Measurements from ENCODE around the gene ABRACL. TPM values are rescaled to one million over a fixed set of nuclear protein-coding genes. Genes with fewer than 3 reads are reported as not detected.

The ABRACL gene
- polyA plus RNA-seq, 3 donors: 39.5 to 174 (median 142) TPM

DNA sequence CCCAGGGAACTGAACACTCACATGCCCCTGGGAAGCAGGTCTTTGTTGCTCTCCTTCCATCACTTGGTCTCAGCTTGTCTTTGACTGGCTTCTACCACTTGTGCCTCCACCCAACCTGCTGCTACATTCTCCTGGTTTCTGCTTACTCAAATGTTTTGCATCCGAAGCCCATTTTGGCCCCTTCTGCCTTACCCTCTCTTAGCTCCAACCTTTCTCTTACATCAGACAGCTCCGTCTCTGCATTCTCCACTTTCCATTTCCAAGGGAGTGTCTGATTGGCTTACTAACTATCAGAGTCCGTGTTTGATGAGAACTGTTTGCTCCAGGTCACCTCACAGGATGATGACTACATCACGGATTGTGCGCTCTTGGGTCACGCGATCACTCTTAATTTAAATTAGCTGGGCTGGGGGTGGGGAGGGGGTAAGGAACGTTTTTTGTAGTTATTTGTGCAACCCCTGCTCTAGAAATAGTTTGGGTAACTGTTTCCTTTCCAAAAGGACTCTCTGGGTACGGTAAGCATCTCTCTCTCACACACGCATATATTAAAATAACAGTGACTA, 844 bp upstream of the ABRACL start:
- peaks cover 38 to 47% of the 10 kb centered on the region in 2 donors for H3K4me1 ChIP-seq (ENCODE audit: control insufficient read depth in 1 of 2, insufficient read depth in 2 of 2, low read length in 2 of 2)
- Mint-ChIP-seq H3K27ac (peak overlapping the region in 5 of 7 donors; percentile 65 to 96 (median 92)), H3K27me3 (ENCODE audit: low read depth in 3 of 3) (peaks cover 0 to 3% (median 0%) of the 10 kb centered on the region in 3 donors), H3K36me3 (peaks cover 0 to 3% of the 10 kb centered on the region in 2 donors), H3K9me3 (peaks cover 0 to 6% (median 0%) of the 10 kb centered on the region in 7 donors), H3K4me3 (no peak overlapping the region), H3K4me1 (peaks cover 17% of the 10 kb centered on the region)
- H3K79me2 ChIP-seq (ENCODE audit: insufficient read depth, low read length): peaks cover 56% of the 10 kb centered on the region
- H4K20me1 ChIP-seq (ENCODE audit: insufficient read depth, low read length): peaks cover 11% of the 10 kb centered on the region
- TF ChIP-seq, protein P1, sequence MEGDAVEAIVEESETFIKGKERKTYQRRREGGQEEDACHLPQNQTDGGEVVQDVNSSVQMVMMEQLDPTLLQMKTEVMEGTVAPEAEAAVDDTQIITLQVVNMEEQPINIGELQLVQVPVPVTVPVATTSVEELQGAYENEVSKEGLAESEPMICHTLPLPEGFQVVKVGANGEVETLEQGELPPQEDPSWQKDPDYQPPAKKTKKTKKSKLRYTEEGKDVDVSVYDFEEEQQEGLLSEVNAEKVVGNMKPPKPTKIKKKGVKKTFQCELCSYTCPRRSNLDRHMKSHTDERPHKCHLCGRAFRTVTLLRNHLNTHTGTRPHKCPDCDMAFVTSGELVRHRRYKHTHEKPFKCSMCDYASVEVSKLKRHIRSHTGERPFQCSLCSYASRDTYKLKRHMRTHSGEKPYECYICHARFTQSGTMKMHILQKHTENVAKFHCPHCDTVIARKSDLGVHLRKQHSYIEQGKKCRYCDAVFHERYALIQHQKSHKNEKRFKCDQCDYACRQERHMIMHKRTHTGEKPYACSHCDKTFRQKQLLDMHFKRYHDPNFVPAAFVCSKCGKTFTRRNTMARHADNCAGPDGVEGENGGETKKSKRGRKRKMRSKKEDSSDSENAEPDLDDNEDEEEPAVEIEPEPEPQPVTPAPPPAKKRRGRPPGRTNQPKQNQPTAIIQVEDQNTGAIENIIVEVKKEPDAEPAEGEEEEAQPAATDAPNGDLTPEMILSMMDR (IDR thresholded peaks at IDR 0.05): no peak
- DNase-seq: peak; percentile 67 to 86 (median 78)
- no peaks in the 10 kb centered on the region for H3K27me3 ChIP-seq (ENCODE audit: control insufficient read depth in 2 of 2, insufficient read depth in 2 of 2, low read length in 2 of 2)
- H3K4me2 ChIP-seq (replicated peaks; ENCODE audit: extremely low read depth, low read length, poor library complexity, severe bottlenecking): peak overlapping the region; percentile 89
- H3K9me3 ChIP-seq (replicated peaks in 1 of 2; ENCODE audit: control insufficient read depth in 1 of 2, insufficient read depth in 1 of 2, low read length in 2 of 2): no peaks in the 10 kb centered on the region
- H3K9ac ChIP-seq (ENCODE audit: insufficient read depth, low read length, poor library complexity, severe bottlenecking): peak overlapping the region; percentile 83
- WGBS (ENCODE audit: insufficient coverage): 17% methylated on average over 2 of the region's 10 CpGs
- peak overlapping the region; percentile 77 for H2AFZ ChIP-seq (ENCODE audit: insufficient read depth, low read depth, low read length, poor library complexity, severe bottlenecking)
- peak overlapping the region; percentile 19 to 89 for H3K27ac ChIP-seq (ENCODE audit: low read depth in 1 of 2, low read length in 2 of 2)
- peak overlapping the region; percentile 53 to 93 (median 84) for H3K4me3 ChIP-seq (replicated peaks in 1 of 3; ENCODE audit: low read depth in 2 of 3, low read length in 3 of 3)
- intact Hi-C loops (cut with micrococcal nuclease): loop anchor here (5.0 to 10.0 kb wide), 3 partner anchors 40 to 110 kb away; partner anchors contain the start of genes HECA (in 2 of the 2) and REPS1 (in 1 of the 2)
- no peaks in the 10 kb centered on the region for H3K36me3 ChIP-seq (replicated peaks in 1 of 2; ENCODE audit: control insufficient read depth in 1 of 2, insufficient read depth in 2 of 2, low read length in 2 of 2)

DNA sequence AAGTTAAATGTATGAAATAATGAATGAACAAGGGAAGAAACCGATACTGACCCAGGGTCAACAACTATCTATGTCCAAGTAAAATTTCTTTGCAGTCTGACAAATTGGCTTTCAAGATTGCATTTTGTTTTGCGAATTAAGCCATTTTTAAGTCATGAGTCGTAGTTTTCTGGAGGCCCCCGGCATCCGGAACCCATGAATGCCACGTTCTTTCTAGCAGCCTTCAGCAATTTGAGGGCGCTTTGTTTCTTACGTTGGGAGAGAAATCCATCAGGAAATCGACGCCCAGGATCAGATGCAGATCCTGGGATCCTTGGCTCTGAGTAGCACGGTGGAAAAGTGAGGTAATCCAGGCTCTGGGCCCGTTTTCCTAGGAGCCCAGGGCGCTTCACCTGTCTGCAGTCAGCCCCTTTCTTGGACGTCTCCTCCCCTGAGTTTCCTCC, 309 bp upstream of the ABRACL start:
- peak in 1 of 3 donors; percentile 21 for DNase-seq
- Mint-ChIP-seq H3K4me3 (no peak overlapping the region), H3K9me3 (peaks cover 0 to 3% (median 0%) of the 10 kb centered on the region in 7 donors), H3K4me1 (peaks cover 19% of the 10 kb centered on the region), H3K27me3 (ENCODE audit: low read depth in 3 of 3) (peaks cover 0 to 3% (median 0%) of the 10 kb centered on the region in 3 donors), H3K36me3 (peaks cover 1 to 3% of the 10 kb centered on the region in 2 donors), H3K27ac (peak overlapping the region in 6 of 7 donors; percentile 90 to 96 (median 94))
- Histone ChIP-seq H3K27ac (ENCODE audit: low read depth in 1 of 2, low read length in 2 of 2) (peak overlapping the region; percentile 89 to 98), H3K4me2 (replicated peaks; ENCODE audit: extremely low read depth, low read length, poor library complexity, severe bottlenecking) (peak overlapping the region; percentile 89), H3K9me3 (replicated peaks in 1 of 2; ENCODE audit: control insufficient read depth in 1 of 2, insufficient read depth in 1 of 2, low read length in 2 of 2) (no peaks in the 10 kb centered on the region), H3K27me3 (ENCODE audit: control insufficient read depth in 2 of 2, insufficient read depth in 2 of 2, low read length in 2 of 2) (no peaks in the 10 kb centered on the region), H4K20me1 (ENCODE audit: insufficient read depth, low read length) (peaks cover 16% of the 10 kb centered on the region), H3K4me3 (replicated peaks in 1 of 3; ENCODE audit: low read depth in 2 of 3, low read length in 3 of 3) (peak overlapping the region; percentile 53 to 93 (median 84)), H3K4me1 (ENCODE audit: control insufficient read depth in 1 of 2, insufficient read depth in 2 of 2, low read length in 2 of 2) (peaks cover 43 to 52% of the 10 kb centered on the region in 2 donors), H2AFZ (ENCODE audit: insufficient read depth, low read depth, low read length, poor library complexity, severe bottlenecking) (peak overlapping the region; percentile 77), H3K9ac (ENCODE audit: insufficient read depth, low read length, poor library complexity, severe bottlenecking) (peak overlapping the region; percentile 83), H3K36me3 (replicated peaks in 1 of 2; ENCODE audit: control insufficient read depth in 1 of 2, insufficient read depth in 2 of 2, low read length in 2 of 2) (no peaks in the 10 kb centered on the region), H3K79me2 (ENCODE audit: insufficient read depth, low read length) (peaks cover 61% of the 10 kb centered on the region)
- intact Hi-C loops (cut with micrococcal nuclease): loop anchor here (5.0 to 10.0 kb wide), 3 partner anchors 41 to 109 kb away; partner anchors contain the start of genes HECA (in 2 of the 2) and REPS1 (in 1 of the 2)
- WGBS (ENCODE audit: insufficient coverage): 0% methylated on average over 12 of the region's 14 CpGs
- TF ChIP-seq, protein P1 (IDR thresholded peaks at IDR 0.05): no peak
